NCI-H345 treated with DMSO at 0.1 percent for 48 hours (cell line): ENCODE measurements around the gene RDH5.

ENCODE experiments used
- DNase-seq: peaks from one replicate; lab custom pipeline; 2025; ENCODE audit not compliant: unreplicated experiment; lab: John Stamatoyannopoulos, UW

RDH5 gene, protein sequence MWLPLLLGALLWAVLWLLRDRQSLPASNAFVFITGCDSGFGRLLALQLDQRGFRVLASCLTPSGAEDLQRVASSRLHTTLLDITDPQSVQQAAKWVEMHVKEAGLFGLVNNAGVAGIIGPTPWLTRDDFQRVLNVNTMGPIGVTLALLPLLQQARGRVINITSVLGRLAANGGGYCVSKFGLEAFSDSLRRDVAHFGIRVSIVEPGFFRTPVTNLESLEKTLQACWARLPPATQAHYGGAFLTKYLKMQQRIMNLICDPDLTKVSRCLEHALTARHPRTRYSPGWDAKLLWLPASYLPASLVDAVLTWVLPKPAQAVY

DNA sequence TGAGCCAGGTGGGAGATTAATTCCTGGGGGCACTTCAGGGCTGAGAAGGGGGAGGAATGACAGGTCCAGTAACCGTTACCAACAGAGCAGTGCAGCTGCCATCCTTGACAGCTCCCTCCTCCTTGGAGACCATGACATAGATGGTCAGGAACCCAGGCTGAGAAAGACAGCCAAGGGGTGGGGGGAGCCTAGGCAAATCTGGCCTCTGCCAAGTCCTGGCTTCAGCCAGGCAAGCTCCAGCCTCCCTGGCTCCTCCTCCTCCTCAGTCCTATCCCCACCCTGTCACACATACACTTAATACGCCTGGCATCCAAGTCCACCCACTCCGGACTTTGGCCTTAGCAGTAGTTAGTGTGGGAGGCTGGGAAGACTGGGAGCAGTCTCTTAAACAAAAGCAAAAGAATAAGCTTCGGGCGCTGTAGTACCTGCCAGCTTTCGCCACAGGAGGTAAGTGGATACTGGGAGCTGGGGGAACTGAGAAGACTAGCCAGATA lies at the start of gene RDH5:
RDH5 (plus strand) TSS at position 323 of the 494 bp plus-strand sequence. CDS start 792 bp downstream, outside the sequence.
- no peak for DNase-seq

DNA sequence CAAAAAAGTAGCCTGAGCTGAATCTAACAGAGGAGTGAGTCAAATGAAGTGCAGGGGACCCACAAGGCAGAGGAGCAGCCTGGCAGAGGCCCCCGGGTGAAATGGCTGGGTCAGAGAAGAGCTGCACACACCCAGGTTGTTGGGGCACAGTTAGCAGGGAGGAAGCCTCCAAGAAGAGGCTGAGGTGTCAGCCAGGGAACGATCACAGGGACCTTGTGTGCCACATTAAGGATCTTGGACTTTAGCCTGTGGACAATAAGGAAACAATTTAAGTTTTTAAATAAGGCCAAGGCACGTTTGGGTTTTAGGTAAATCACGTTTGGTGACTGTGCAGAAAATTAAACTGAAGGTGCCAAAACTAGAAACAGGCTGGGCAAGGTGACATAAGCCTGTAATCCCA lies 48.4 kb upstream of the RDH5 start:
- DNase-seq, result no peak

DNA sequence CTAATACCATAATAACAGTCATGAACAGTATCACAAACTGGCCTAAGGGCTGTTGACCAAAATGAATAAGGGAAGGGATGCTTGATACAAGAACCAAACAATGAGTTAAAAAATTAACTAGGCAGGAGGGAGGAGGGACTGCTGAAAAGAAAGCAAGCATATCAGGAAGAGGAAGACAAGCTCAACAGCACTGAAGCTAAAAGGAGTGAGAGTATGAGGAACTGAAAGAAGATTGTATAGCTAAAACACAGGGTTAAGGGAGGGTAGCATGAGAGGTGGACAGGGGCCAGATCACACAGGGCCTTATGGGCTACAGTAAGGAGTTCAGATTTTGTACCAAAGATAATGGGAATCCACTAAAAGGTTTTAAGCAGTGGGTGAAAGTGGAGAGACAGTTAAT lies 46.6 kb upstream of the RDH5 start:
- DNase-seq, result no peak

DNA sequence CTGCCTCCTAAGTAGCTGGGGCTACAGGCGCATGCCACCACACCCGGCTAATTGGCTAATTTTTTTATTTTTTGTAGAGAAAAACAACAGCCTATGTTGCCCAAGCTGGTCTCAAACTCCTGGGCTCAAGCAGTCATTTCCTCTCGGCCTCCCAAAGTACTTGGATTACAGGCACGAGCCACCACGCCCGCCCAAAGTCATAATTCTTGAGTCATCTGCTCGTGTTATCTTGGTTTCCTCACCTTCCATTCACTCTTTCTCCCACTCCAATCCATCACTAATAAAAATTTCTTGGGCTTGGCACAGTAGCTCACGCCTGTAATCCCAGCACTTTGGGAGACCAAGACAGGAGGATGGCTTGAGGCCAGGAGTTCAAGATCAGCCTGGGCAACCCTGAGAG lies 44.5 kb upstream of the RDH5 start:
- no peak for DNase-seq

DNA sequence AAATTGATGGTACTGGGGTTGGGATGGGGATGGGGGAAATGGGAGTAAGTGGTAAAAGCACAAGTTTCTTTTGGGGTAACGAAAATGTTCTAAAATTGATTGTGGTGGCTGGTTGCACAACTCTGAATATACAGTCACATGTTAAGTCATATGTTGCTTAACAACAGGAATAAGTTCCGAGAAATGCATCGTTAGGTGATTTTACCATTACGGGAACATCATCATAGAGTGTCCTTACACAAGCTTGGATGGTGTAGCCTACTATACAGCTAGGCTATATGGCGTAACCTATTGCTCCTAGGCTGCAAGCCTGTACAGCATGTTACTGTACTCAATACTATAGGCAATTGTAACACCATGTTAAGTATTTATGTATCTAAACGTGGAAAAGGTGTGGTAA lies 43.5 kb upstream of the RDH5 start:
- DNase-seq, result no peak

DNA sequence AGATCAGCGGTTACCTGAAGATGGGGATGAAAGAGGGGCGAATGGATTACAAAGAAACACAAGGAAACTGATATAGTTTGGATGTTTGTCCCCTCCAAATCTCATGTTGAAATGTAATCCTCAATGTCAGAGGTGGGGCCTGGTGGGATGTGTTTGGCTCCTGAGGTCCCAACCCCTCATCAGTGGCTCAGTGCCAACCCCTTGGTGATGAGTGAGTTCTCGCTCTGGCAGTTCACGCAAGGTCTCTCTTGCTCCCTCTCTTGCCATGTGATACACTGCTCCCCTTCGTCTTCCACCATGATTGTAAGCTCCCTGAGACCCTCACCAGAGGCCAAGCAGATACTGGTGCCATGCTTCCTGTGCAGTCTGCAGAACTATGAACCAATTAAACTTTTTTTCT lies 40.5 kb upstream of the RDH5 start:
- no peak for DNase-seq

DNA sequence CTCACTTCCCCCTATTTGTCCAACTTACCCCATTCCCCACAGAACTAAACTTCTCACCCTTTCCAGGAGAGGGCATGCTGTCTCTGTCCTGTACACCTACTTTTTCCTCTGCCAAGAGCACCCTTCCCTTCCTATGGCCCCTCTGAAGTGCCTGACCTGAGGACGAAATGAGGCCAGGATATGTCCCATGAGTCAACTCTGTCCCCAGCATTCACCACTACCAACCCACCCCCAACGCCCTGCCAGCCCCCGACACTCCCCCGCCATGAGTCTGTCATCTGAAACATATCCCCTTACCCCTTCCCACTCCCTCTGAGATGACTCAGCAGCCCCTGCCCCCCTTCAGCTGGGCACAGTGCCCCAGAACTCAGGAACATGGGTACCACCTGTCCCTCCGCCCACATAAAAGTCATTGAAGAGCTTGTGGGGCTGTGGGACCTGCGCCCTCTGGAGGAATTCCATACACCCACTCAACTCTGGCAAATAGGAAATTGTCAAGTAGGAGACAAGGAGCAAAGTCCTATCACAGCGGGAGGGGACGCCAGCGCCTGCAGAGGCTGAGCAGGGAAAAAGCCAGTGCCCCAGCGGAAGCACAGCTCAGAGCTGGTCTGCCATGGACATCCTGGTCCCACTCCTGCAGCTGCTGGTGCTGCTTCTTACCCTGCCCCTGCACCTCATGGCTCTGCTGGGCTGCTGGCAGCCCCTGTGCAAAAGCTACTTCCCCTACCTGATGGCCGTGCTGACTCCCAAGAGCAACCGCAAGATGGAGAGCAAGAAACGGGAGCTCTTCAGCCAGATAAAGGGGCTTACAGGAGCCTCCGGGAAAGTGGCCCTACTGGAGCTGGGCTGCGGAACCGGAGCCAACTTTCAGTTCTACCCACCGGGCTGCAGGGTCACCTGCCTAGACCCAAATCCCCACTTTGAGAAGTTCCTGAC lies 38.8 kb upstream of the RDH5 start:
- DNase-seq, result no peak

DNA sequence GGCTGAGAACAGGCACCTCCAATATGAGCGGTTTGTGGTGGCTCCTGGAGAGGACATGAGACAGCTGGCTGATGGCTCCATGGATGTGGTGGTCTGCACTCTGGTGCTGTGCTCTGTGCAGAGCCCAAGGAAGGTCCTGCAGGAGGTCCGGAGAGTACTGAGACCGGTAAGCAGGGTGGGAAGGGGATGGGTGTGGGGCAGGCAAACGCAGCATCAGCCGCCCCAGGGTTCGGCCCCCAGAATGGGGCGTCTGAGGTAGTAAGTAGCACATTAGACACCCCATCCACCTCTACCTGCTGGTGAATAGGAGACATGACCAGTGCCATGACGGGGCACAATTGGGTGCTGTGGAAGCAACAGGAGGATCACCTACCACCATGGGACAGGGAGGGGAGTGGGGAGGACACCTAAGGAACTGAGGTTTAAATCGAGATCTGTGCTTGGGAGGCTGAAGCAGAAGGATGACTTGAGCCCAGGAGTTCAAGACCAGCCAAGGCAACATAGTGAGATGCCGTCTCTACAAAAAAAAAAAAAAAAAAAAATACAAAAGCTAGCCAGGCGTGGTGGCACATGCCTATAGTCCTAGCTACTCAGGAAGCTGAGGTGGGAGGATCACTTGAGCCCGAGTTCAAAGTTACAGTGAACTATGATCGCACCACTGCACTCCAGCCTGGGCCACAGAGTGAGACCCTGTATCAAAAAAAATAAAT lies 38.0 kb upstream of the RDH5 start:
- DNase-seq, result no peak

DNA sequence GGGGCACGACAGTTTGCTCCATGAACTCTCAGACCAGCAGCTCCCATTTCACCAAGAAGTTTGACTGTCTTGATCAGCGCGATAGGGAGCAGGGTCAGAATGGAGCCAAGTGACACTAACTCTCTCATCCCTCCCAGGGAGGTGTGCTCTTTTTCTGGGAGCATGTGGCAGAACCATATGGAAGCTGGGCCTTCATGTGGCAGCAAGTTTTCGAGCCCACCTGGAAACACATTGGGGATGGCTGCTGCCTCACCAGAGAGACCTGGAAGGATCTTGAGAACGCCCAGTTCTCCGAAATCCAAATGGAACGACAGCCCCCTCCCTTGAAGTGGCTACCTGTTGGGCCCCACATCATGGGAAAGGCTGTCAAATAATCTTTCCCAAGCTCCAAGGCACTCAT lies 36.5 kb upstream of the RDH5 start:
- no peak for DNase-seq

DNA sequence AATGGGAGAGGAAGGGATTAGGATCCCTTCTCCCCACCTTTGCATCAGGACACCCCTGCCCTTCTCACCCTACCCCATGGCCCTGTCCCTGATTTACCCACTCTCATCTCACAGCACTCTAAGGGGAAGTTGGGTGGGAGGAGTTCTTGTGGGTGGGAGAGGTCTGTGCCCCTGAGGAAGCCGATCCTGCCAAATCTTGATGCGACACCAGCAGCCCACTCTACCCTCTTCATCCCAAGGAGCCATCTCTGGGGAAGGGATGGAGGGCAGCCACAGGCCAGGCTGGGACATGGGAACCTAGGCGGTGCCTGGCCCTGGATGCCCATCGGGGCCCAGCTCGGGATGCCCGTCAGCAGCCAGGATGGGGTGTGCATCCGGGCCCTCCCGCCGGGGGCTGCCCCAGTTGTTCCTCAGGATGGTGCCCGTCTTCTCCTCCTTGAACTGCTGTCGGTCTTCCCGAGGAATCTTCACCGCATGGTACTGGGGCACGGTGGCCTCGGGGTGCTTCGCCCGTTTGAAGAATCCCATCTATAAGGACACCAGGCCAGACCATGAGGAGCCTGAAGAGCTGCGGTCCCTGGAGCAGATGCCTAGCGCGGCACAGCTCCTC lies 35.3 kb upstream of the RDH5 start:
- DNase-seq, result no peak

DNA sequence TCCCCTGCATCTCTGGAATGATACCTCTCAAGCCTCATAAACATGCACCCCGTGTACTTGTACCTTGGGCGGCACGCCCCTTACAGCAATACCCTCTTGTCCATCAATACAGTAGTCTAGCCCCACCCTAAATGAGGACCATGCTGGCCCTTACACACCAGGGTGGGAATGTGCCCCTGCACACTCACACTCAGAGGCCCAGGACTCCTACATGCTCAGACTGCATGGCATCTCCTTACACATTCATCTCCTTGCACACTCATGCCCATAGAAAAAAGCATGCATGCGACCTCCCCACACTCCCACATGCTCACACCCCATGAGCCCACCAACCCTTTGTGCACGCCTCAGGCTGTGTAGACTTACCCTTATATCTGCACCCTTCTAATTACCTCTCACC lies 34.5 kb upstream of the RDH5 start:
- DNase-seq, result no peak

DNA sequence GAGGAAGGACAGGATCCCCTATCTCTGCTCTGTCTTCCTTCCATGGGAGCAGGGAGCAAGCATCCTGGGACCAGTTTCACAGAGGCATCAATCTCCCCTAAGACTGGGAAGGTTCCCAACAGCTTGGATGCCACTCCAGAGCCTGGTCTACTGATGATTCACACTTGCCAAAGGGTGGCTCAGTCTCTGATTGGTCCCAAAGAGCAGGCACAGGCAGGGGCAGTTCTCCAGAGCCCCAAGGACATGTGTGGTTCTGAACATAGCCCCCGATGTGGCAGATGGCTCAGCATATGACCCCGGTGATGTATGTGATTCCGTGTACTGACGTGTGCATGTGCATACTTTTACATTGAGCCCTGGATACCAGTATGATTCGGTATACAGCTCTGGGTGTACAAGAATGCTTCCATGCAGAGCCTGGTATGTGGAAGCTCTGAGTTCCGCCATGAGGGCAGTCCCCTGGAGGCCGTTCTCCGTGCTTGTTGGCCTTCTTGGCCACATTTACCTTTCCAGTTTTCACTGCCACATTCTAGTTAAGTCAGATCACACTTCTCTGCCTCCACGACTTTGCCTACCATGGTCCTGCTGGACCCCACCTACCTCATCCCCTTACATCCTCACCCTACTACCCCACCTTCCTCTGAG lies 33.7 kb upstream of the RDH5 start:
- no peak for DNase-seq

DNA sequence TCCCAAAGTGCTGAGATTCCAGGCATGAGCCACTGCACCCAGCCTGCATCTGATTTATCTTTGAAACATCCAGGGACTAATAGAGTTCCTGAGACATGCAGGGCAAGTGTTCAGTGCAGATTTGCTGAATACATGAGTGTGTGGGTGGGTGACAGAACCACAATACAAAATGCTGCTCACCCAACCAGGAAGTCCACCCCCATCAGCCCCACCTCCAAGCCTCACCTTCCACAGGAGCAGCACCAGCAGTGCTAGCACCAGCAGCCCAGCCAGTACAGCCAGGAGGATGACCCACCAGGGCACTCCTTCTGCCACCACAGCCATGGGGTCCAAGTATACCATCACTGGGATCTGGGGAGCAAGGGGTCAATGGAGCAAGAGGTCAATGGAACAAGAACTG lies 32.4 kb upstream of the RDH5 start:
- no peak for DNase-seq

DNA sequence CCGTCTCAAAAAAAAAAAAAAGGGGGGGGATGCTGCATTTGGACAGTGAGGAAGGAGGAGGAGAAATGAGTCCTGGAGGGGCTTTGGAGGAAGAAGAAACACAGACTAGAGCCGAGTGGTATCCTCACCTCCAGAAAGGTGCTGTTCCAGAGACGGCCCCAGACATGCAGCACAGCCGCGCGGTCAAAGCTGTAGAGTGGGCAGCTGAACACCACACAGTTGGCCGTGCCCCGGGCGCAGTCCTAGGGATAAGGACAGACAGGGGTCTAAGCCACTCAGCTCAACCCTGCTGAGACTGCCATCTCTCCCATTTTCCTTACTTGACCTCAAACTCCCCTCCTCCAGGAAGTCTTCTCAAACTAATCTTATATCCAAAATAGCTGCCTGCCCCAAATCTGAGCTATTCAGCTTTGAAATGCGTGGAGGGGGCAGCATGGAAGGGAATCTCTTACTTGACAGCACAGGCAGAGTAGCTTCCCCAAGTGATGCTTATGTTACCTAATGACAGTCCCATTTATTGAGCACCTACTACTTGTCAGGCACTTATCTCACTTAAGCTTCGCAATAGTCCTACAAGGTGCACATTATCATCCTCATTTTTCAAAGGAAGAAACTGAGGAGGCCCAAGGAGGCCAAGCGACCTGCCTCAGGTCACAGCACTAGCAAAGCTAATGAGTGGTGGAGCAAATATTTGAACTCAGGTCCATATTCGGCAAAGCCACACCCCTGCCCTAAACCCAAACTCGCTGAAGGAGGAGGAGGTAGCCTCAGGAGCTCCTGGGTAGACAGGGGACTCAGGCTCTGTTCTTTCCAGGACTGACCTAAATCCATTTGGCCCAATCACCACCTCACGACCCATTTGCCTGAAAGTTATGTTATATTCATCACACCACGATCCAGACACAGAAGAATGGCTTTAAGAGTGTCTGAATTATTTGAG lies 31.2 kb upstream of the RDH5 start:
- no peak for DNase-seq

DNA sequence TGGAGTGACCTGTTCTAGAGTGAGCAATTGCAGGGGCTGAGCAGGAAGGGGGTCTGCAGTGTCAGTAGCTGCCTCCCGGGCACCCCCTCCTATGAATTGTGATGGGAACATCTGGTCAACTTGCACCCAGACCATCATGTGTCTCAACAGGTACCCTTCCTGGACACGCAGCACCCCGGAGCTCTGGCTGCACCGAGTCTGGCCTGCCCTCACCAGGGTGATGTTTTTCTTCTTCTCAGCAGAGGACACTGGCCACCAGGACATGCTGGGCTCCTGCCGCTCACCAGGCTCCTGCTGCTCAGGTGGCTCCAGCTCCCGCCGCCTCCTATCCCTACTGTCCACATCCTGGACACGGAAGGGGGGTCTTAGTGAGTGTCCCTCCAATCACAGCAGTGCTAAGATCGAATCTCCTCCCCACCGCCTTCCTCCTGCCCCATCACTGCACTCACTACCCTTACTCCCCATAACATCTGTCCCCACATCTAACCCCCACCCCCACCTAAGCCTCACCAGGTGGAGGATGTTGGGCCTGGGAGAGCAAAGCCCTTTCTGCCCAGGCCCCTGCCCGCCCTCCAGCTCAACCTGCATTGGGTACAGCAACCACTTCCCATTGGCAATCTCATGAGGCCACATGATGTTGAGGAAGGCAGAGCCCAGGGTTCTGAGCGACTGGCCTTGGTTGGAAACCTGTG lies 27.4 kb upstream of the RDH5 start:
- no peak for DNase-seq

DNA sequence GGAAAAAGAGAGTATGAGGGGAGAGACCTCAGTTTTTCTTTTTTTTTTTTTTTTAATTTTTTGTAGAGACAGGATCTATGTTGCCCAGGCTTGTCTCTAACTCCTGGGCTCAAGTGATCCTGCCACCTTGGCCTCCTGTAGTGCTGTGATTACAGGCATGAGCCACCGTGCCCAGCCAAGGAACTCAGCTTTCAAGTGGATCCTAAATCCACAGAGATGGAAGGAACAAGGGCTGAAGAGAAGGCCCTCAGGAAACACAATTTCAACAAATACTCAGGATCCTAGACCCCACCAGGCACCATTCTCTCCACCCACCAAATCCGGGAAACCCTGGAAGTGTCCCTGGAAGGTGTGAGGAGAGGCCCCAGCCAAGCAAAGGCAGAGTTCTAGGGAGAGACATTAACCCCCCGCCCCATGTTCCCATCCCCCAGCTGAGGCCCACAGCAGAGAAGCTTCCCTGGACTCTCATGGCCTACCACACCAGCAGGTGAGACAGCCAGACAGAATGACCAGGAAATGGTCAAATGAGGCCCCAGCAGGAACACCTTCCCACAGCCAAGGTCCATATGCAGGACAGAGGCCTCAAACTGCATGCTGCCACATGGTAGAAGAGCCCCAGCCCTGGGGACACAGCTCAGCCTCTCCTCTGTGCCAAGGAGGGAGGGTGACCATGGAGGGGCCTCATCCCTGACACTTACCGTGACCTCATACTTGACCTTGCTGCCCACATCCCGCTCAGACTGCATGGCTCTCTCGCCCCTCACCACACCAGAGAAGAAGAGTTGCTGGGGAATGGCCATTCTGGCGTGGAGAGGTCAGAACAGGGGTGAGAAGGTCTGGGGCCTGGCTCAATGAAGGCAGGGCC lies 26.6 kb upstream of the RDH5 start:
- DNase-seq, result no peak

DNA sequence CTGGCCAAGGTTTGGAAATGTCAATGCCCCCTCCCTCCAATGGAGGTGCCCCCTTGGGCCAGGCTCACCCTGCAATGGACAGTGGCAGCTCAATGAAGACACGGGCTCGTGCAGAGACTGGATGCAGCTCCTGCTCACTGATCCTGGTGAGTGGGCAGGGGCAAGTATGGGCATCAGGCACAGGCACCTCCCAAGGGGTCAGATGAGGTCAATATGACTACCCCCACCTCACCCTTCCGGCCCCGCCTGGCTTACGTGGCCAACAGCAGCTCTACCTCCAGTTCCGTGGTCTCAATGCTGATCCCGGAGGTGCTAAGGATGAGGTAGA lies 26.0 kb upstream of the RDH5 start:
- DNase-seq, result no peak

DNA sequence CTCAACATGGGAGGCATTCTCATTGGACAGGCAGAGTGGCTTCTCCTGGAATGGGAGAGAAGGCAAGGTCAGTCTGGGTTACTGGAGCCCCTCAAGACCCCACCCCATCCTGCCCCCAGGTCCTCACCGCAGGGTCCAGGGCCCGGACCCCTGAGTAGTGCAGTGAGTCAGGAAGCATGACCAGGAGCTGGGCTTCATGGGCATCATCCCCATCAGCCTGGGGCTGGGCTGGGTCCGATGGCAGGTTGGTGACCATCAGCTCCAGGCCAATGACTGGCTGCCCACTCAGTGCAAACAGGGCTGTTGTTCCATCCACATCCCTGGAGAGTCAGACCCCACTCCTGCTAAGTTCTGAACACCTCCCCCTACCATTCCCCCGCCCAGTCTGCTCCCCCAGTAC lies 25.5 kb upstream of the RDH5 start:
- DNase-seq, result no peak
